22Rv1 (cell line): Measurements from ENCODE around the gene SERPIND1.

Source experiments
- CTCF ChIP-seq: fragments of 450-650 bp; IDR thresholded peaks from 2 replicates; pipeline ENCODE4 v1.5.1; 2017; ENCODE audit warnings: mild to moderate bottlenecking
- ZFX ChIP-seq: fragments of 450-650 bp; IDR thresholded peaks from 2 replicates; pipeline ENCODE4 v1.6.1; 2017; ENCODE audit warnings: antibody characterized with exemption, borderline replicate concordance

GRCh38 chr22:20758688-20759087 lies 15.2 kb upstream of the SERPIND1 start:
- TF ChIP-seq CTCF (no peak), ZFX (no peak)
